Endothelial cell of umbilical vein (primary cell): ENCODE data around the gene SCARF1. TPM values are rescaled to one million over a fixed set of nuclear protein-coding genes. Genes with fewer than 3 reads are reported as not detected.

Source experiments
- BruUV-seq: library from RNA; stranded (reverse); fragments of 400-500 nt; replicated peaks from 2 replicates; lab custom pipeline; 2021; lab: Mats Ljungman, UMichigan
- CTCF ChIA-PET: fragments of 300-600, 350-600 bp; sonication (Branson Sonifier 250); formaldehyde crosslinking; loops from one replicate; lab custom pipeline; 2021; ENCODE audit warnings: antibody characterized with exemption, inconsistent platforms; lab: Charles Lee
- POLR2A ChIA-PET: fragments of 300-600, 350-600 bp; sonication (Branson Sonifier 250); formaldehyde crosslinking; loops from one replicate; lab custom pipeline; 2021; ENCODE audit warnings: antibody characterized with exemption, inconsistent platforms; lab: Charles Lee
- DNase-seq: peaks from one replicate; pipeline ENCODE4 v3.0.0-alpha.2; 2011; ENCODE audit warnings: low read depth, low spot score
- FAIRE-seq: peaks from 2 replicates; lab custom pipeline; 2011; peaks lifted over from hg19 to GRCh38; lab: Jason Lieb, UNC
- H2AFZ ChIP-seq: 2 replicates; pipeline ENCODE4 v1.6.0; 2012; ENCODE audit warnings: low read depth, low read length, control low read depth, inconsistent platforms
- H3K27ac ChIP-seq: 2 replicates; pipeline ENCODE4 v1.5.1; 2011; ENCODE audit warnings: low read depth, mild to moderate bottlenecking, control low read depth, low read length, moderate library complexity; ENCODE audit not compliant: insufficient read depth
- H3K27me3 ChIP-seq, 2 experiments: 2 replicates each; pipeline versions ENCODE4 v1.6.0 to v1.6.1; 2011; ENCODE audit warnings: low read length in 2 of 2, mixed read lengths in 1 of 2; ENCODE audit not compliant: control insufficient read depth in 2 of 2, insufficient read depth in 2 of 2
- H3K36me3 ChIP-seq, 2 experiments: 2 replicates in 1 of 2; 3 replicates in 1 of 2; pipeline ENCODE4 v1.5.1; 2011; ENCODE audit warnings: low read length in 2 of 2, mild to moderate bottlenecking in 1 of 2, moderate library complexity in 1 of 2; ENCODE audit not compliant: control insufficient read depth in 2 of 2, insufficient read depth in 2 of 2; ENCODE audit errors: extremely low read depth in 1 of 2
- H3K4me1 ChIP-seq: 3 replicates; pipeline ENCODE4 v1.5.1; 2011; ENCODE audit warnings: mild to moderate bottlenecking, low read length; ENCODE audit not compliant: control insufficient read depth, insufficient read depth; ENCODE audit errors: extremely low read depth
- H3K4me2 ChIP-seq: 2 replicates; pipeline ENCODE4 v1.6.1; 2011; ENCODE audit warnings: low read length, control low read depth, mixed read lengths; ENCODE audit not compliant: insufficient read depth
- H3K4me3 ChIP-seq, 3 experiments: fragments of 200-600 bp in 1 of 3; sonication (generic), shearing (Covaris generic) in 1 of 3; replicated peaks in 1 of 3; 2 replicates each; pipeline ENCODE4 v1.5.1; 2011 to 2016; ENCODE audit warnings: control low read depth in 3 of 3, low read length in 3 of 3, mild to moderate bottlenecking in 2 of 3, inconsistent platforms in 1 of 3, low read depth in 1 of 3, moderate library complexity in 1 of 3; ENCODE audit not compliant: insufficient read depth in 1 of 3
- H3K79me2 ChIP-seq: 2 replicates; pipeline ENCODE4 v1.6.0; 2012; ENCODE audit warnings: low read length, inconsistent platforms; ENCODE audit not compliant: control insufficient read depth, insufficient read depth
- H3K9ac ChIP-seq: replicated peaks from 2 replicates; pipeline ENCODE3; 2011; ENCODE audit warnings: low read length, control low read depth; ENCODE audit not compliant: insufficient read depth; ENCODE audit errors: extremely low read depth
- H3K9me1 ChIP-seq: replicated peaks from 3 replicates; pipeline ENCODE4 v1.6.0; 2011; ENCODE audit warnings: mild to moderate bottlenecking, low read length; ENCODE audit not compliant: control insufficient read depth, insufficient read depth; ENCODE audit errors: extremely low read depth
- H3K9me3 ChIP-seq: replicated peaks from 2 replicates; pipeline ENCODE4 v1.5.1; 2012; ENCODE audit warnings: low read length, inconsistent platforms; ENCODE audit not compliant: control insufficient read depth, insufficient read depth
- H4K20me1 ChIP-seq: replicated peaks from 2 replicates; pipeline ENCODE3; 2011; ENCODE audit warnings: mild to moderate bottlenecking, low read length; ENCODE audit not compliant: control insufficient read depth, insufficient read depth; ENCODE audit errors: extremely low read depth
- CTCF ChIP-seq, 2 donors: IDR thresholded peaks; 1 replicate in 1 of 2; 2 replicates in 1 of 2; pipeline ENCODE4 v1.5.1; 2011; ENCODE audit warnings: low read length in 2 of 2, mild to moderate bottlenecking in 2 of 2, moderate library complexity in 2 of 2, control low read depth in 1 of 2, inconsistent platforms in 1 of 2, low read depth in 1 of 2; ENCODE audit not compliant: insufficient read depth in 1 of 2; ENCODE audit errors: extremely low read depth in 1 of 2
- EZH2 ChIP-seq: IDR thresholded peaks from 2 replicates; pipeline ENCODE4 v1.6.1; 2012; ENCODE audit warnings: borderline replicate concordance, low read depth, mild to moderate bottlenecking, moderate library complexity, low read length, inconsistent platforms; ENCODE audit not compliant: severe bottlenecking
- FOS ChIP-seq: IDR thresholded peaks from 2 replicates; pipeline ENCODE4 v1.6.1; 2011; ENCODE audit warnings: mild to moderate bottlenecking, low read length, moderate library complexity, borderline replicate concordance; ENCODE audit not compliant: insufficient read depth
- GATA2 ChIP-seq: IDR thresholded peaks from 2 replicates; pipeline ENCODE4 v1.7.0; 2011; ENCODE audit warnings: low read depth, mild to moderate bottlenecking, moderate library complexity, mixed read lengths, low read length; ENCODE audit not compliant: insufficient read length, insufficient read depth
- JUN ChIP-seq: IDR thresholded peaks from 2 replicates; pipeline ENCODE4 v1.6.1; 2011; ENCODE audit warnings: borderline replicate concordance, low read depth; ENCODE audit not compliant: insufficient read length, insufficient read depth
- MYC ChIP-seq: IDR thresholded peaks from one replicate; pipeline ENCODE4 v1.6.1; 2011; ENCODE audit warnings: mild to moderate bottlenecking, low read depth, low read length
- POLR2A ChIP-seq: IDR thresholded peaks from 2 replicates; pipeline ENCODE4 v1.6.1; 2012; ENCODE audit warnings: low read depth, mild to moderate bottlenecking, control low read depth, low read length
- POLR2AphosphoS5 ChIP-seq: IDR thresholded peaks from 2 replicates; pipeline ENCODE4 v1.6.1; 2012; ENCODE audit warnings: low read depth, mild to moderate bottlenecking, control low read depth, low read length, moderate library complexity; ENCODE audit not compliant: insufficient read depth
- dilution Hi-C: fragments of 300-500 bp; cut with MboI; formaldehyde crosslinking; loops from one replicate; pipeline ENCODE4 v1.15.0; 2019; ENCODE audit warnings: low sequenced_read_pairs; ENCODE audit not compliant: extremely low pct_ligation_motif_present
- intact Hi-C: fragments of 100-400 bp; cut with micrococcal nuclease; formaldehyde crosslinking; loops from one replicate; pipeline ENCODE4 v1.10.0; 2022
- polyA plus RNA-seq, 4 experiments: library from polyadenylated mRNA; depleted of rRNA in 3 of 4; stranded (reverse) in 3 of 4; unstranded in 1 of 4; fragments of >200 nt; gene quantifications; 2 replicates each; pipeline versions ENCODE4 v1.2.1 to v1.2.3, GENCODE V29; 2011 to 2012; ENCODE audit warnings: missing spikeins in 1 of 4
- total RNA-seq: library from RNA; stranded (reverse); gene quantifications from 2 replicates; pipeline ENCODE4 v1.2.3, GENCODE V29; 2021
- TF ChIP-seq, protein P1 (sequence below): IDR thresholded peaks from 2 replicates; pipeline ENCODE4 v1.6.1; 2011; ENCODE audit not compliant: insufficient read depth, insufficient read length

SCARF1 gene
- total and polyA plus RNA-seq, 2 donors (not counting 3 experiments of a cell fraction or from before 2014, with no cell fraction given), result 52.8 to 93.7 TPM

DNA sequence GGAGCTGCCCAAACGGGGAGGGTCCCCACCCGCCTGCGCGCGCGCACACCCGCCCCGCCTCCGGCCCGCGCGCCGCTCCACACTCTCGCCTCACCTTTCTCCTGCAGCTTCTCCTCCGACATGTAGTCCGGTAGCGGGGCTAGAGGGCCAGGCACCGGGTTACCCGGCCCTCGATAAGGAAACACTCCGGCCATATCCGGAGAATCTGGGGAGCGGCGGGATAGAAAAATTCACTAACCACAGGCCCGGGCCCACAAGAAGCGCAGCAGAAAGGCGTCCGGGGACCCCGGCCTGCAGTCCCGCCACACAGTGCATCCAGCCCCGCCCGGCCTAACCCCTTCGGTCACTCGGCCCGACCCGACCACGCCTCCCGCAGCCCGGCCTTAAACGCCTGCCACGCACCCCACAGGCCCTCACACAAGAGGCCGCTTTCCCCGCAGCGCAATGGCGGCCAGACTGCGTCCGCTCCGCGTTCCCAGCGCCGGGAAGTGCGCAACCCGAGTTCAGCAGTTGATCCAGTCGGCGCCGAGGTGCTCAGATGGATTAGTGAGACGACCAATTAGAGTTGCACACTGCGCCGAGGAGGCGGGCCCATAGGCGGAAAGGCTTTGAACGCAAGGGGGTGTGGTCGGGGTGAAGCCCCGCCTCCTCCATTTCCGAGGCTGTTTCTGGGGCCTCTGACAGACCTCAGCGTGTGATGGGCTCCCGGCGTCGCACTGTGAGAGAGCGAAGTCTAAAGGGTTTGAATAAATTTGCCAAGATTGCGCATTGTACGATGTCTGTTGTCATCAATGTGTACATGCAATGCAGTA lies 39.1 kb upstream of the SCARF1 start, which contains the start of gene PRPF8:
Gene PRPF8 (minus strand): TSS at position 490 of the 812 bp plus-strand sequence. CDS start 296 bp downstream, at position 194.
- H3K27me3 ChIP-seq, result no peaks in the 10 kb centered on the region
- ChIA-PET POLR2A (interaction anchor here (0.6 to 1.0 kb wide), 2 partner anchors 13 to 31 kb away, joined by 7 to 11 read pairs; no protein-coding TSS in a partner anchor), CTCF (interaction anchor here (0.8 to 1.5 kb wide), 8 partner anchors 15 to 99 kb away, joined by 3 to 7 read pairs (median 4); partner anchors contain the start of gene SCARF1)
- peaks cover 37% of the 10 kb centered on the region for H3K79me2 ChIP-seq
- peak within 1 kb of the TSS; percentile 54 for H3K27ac ChIP-seq
- H3K9ac ChIP-seq, result peak within 1 kb of the TSS; percentile 81
- peak within 1 kb of the TSS; percentile 77 for H2AFZ ChIP-seq
- dilution Hi-C loops, result no loop called here
- FAIRE-seq (peak; percentile 98), DNase-seq (peak; percentile 99)
- peaks cover 23% of the 10 kb centered on the region in 2 experiments for H3K36me3 ChIP-seq
- TSS peak; percentile 56 for BruUV-seq
- H3K4me1 ChIP-seq, result peaks cover 8% of the 10 kb centered on the region
- peak within 1 kb of the TSS; percentile 71 to 95 (median 77) for H3K4me3 ChIP-seq
- H3K9me1 ChIP-seq, result no peaks in the 10 kb centered on the region
- peak within 1 kb of the TSS; percentile 83 for H3K4me2 ChIP-seq
- intact Hi-C loops, result loop anchor here (1.0 to 2.0 kb wide), 3 partner anchors 26 to 36 kb away; partner anchors contain the start of genes RILP and TLCD2
- H4K20me1 ChIP-seq, result peaks cover 5% of the 10 kb centered on the region
- no peak for TF ChIP-seq FOS
- no peak for TF ChIP-seq MYC
- TF ChIP-seq POLR2AphosphoS5, result peak; percentile 83
- TF ChIP-seq EZH2, result no peak
- TF ChIP-seq GATA2, result no peak
- peak; percentile 88 for TF ChIP-seq POLR2A
- TF ChIP-seq, protein P1, sequence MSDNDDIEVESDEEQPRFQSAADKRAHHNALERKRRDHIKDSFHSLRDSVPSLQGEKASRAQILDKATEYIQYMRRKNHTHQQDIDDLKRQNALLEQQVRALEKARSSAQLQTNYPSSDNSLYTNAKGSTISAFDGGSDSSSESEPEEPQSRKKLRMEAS, result no peak
- TF ChIP-seq JUN, result no peak
- TF ChIP-seq CTCF (IDR thresholded peaks at IDR 0.05; ENCODE audit: extremely low read depth in 1 of 2, insufficient read depth in 1 of 2, low read depth in 1 of 2, low read length in 2 of 2), result no peak
- no peaks in the 10 kb centered on the region for H3K9me3 ChIP-seq
